H1 (cell line): ENCODE results near the gene PDE3A. TPM values are rescaled to one million over a fixed set of nuclear protein-coding genes. Genes with fewer than 3 reads are reported as not detected.

Experiments
- CHD1 ChIP-seq: IDR thresholded peaks from 2 replicates; pipeline ENCODE4 v1.6.1; 2012; ENCODE audit warnings: low read depth, low read length, improper control_type of control experiment
- CHD2 ChIP-seq: IDR thresholded peaks from 2 replicates; pipeline ENCODE4 v1.6.1; 2012; ENCODE audit warnings: low read length, improper control_type of control experiment
- CTCF ChIP-seq, 3 experiments: IDR thresholded peaks; 1 replicate in 2 of 3; 2 replicates in 1 of 3; pipeline versions ENCODE4 v1.5.1 to v1.6.1; 2011; ENCODE audit warnings: low read length in 3 of 3, mild to moderate bottlenecking in 3 of 3, inconsistent platforms in 2 of 3, low read depth in 1 of 3, moderate library complexity in 1 of 3; ENCODE audit not compliant: insufficient read depth in 1 of 3; ENCODE audit errors: control extremely low read depth in 1 of 3
- GABPA ChIP-seq: IDR thresholded peaks from 2 replicates; pipeline ENCODE4 v1.6.1; 2011; ENCODE audit warnings: mild to moderate bottlenecking, low read length, moderate library complexity, borderline replicate concordance; ENCODE audit not compliant: insufficient read depth
- JUN ChIP-seq: IDR thresholded peaks from 2 replicates; pipeline ENCODE4 v1.6.1; 2011; ENCODE audit warnings: low read depth, mild to moderate bottlenecking, improper control_type of control experiment, low read length
- JUND ChIP-seq: IDR thresholded peaks from 2 replicates; pipeline ENCODE4 v1.6.1; 2011; ENCODE audit warnings: mild to moderate bottlenecking, improper control_type of control experiment, low read length
- KDM1A ChIP-seq: fragments of 200-600, 300-600 bp; sonication (generic); IDR thresholded peaks from 2 replicates; pipeline ENCODE4 v1.7.1; 2016; ENCODE audit warnings: mild to moderate bottlenecking, low read length, borderline replicate concordance
- KDM5A ChIP-seq: fragments of 200-600 bp; IDR thresholded peaks from 2 replicates; pipeline ENCODE4 v1.7.1; 2012; ENCODE audit warnings: mild to moderate bottlenecking, low read length, inconsistent platforms, mixed read lengths
- SRF ChIP-seq: IDR thresholded peaks from 2 replicates; pipeline ENCODE4 v1.6.1; 2011; ENCODE audit warnings: mild to moderate bottlenecking, low read depth, low read length, moderate library complexity
- ZNF274 ChIP-seq: IDR thresholded peaks from 2 replicates; pipeline ENCODE4 v1.7.0; 2012; ENCODE audit warnings: low read length, borderline replicate concordance; ENCODE audit errors: extremely low read depth
- polyA plus RNA-seq, 7 experiments: library from polyadenylated mRNA; depleted of rRNA in 3 of 7; stranded (reverse) in 5 of 7; unstranded in 2 of 7; fragments of >200 nt in 5 of 7; fragments of 200-250 nt in 2 of 7; gene quantifications; 1 replicate in 5 of 7; 2 replicates in 1 of 7; 4 replicates in 1 of 7; pipeline versions ENCODE4 v1.2.1 to v1.2.3, GENCODE V29; 2011 to 2013; ENCODE audit warnings: missing spikeins in 2 of 7, mixed read lengths in 2 of 7
- total RNA-seq: library from RNA; stranded (reverse); fragmentation: NEBNext Ultra II Directional; extraction: Animal tissue kit (Norgen Biotek cat#: 25700); gene quantifications from 2 replicates; pipeline ENCODE4 v1.2.1, GENCODE V29; 2021

Gene PDE3A
- total and polyA plus RNA-seq, 2 of the 8 experiments (the other 6 are each of a cell fraction or from before 2014, with no cell fraction given) = 1.4 to 3.4 TPM

DNA sequence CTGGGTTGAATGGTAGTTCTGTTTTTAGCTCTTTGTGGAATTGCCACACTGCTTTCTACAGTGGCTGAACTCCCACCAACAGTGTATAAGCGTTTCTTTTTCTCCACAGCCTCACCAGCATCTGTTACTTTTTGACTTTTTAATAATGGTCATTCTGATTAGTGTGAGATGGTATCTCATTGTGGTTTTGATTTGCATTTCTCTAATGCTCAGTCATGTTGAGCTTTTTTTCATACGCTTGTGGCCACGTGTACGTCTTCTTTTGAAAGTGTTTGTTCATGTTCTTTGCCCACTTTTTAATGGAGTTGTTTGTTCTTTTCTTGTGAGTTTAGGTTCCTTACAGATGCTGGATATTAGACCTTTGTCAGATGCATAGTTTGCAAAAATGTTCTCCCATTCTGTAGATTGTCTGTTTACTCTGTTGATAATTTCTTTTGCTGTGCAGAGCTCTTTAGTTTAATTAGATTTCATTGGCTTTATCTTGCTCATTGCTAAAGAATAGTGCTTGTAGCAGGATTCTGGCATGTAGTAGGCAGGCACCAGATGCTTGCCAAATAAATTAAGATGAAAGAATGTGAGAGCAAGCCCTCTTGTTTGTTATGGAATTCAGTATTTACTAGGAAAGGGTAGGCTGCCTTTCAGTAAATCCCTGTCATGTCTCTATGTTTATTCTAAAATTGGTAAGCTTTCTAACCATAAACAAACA lies 86.8 kb downstream of the PDE3A start (continued):
- no peak for TF ChIP-seq KDM5A
- TF ChIP-seq CHD1 = no peak
- no peak for TF ChIP-seq SRF
- no peak for TF ChIP-seq KDM1A
- no peak for TF ChIP-seq GABPA
- TF ChIP-seq JUND = no peak
- TF ChIP-seq JUN = no peak
- TF ChIP-seq ZNF274 = no peak
- no peak for TF ChIP-seq CHD2
- TF ChIP-seq CTCF (IDR thresholded peaks at IDR 0.05; ENCODE audit: control extremely low read depth in 1 of 3, insufficient read depth in 1 of 3, low read depth in 1 of 3, low read length in 3 of 3) = no peak
